Prostate gland (tissue), 2 donors: Measurements from ENCODE around the gene SEPTIN5.

Experiments used
- CTCF ChIP-seq, 4 experiments: fragments of 200-600 bp in 2 of 4; fragments of 450-650 bp in 2 of 4; sonication (generic) in 2 of 4; IDR thresholded peaks; 1 replicate in 3 of 4; 2 replicates in 1 of 4; pipeline ENCODE4 v1.5.1; 2016 to 2019; ENCODE audit warnings: antibody characterized with exemption in 4 of 4, mild to moderate bottlenecking in 2 of 4, moderate library complexity in 2 of 4
- POLR2A ChIP-seq: fragments of 450-650 bp; IDR thresholded peaks from one replicate; pipeline ENCODE4 v1.6.1; 2016; ENCODE audit warnings: antibody characterized with exemption, mild to moderate bottlenecking
- POLR2AphosphoS5 ChIP-seq: sonication (generic); formaldehyde crosslinking; IDR thresholded peaks from one replicate; pipeline ENCODE4 v1.6.1; 2017; ENCODE audit warnings: antibody characterized with exemption

- TF ChIP-seq CTCF (IDR thresholded peaks at IDR 0.05) (no peak), POLR2A (no peak), POLR2AphosphoS5 (no peak)
Observed at GRCh38 chr22:19675428-19675827, 38.9 kb upstream of the SEPTIN5 start.
